HK-2 (cell line): Measurements from ENCODE around the gene TMC8.
A peak's percentile ranks its signal among the peaks of the same experiment; 100 is the strongest.

Source experiments
- DNase-seq: peaks from one replicate; pipeline ENCODE4 v3.0.0-alpha.2; 2018; ENCODE audit not compliant: unreplicated experiment

The TMC8 gene

GRCh38 chr17:78180083-78180482, 49.5 kb downstream of the TMC8 start:
- DNase-seq = no peak

- no peak for DNase-seq
Observed at GRCh38 chr17:78180508-78180907, 49.9 kb downstream of the TMC8 start.

- DNase-seq = no peak
Observed at GRCh38 chr17:78182504-78182903, 51.9 kb downstream of the TMC8 start.

GRCh38 chr17:78183916-78184315, 53.3 kb downstream of the TMC8 start:
- no peak for DNase-seq

- no peak for DNase-seq
Observed at GRCh38 chr17:78184351-78184750, 53.8 kb downstream of the TMC8 start.

GRCh38 chr17:78184868-78185267, 54.3 kb downstream of the TMC8 start:
- peak; percentile 61 for DNase-seq

- peak; percentile 72 for DNase-seq
Observed at GRCh38 chr17:78185981-78186691, 55.6 kb downstream of the TMC8 start.

- peak; percentile 99 for DNase-seq
Observed at GRCh38 chr17:78186692-78187595, 56.4 kb downstream of the TMC8 start, which contains the start of the genes AFMID and TK1. TSS of gene AFMID (plus strand) at chr17:78187362. CDS start at chr17:78187371, 9 bp downstream. TSS of gene TK1 (minus strand) at chr17:78187052. CDS start at chr17:78186994, 58 bp downstream.
